Dedifferentiated amniotic fluid mesenchymal stem cell (primary cell): ENCODE results near the gene KAZN.
A peak's percentile ranks its signal among the peaks of the same experiment; 100 is the strongest.
"Not testable (repeated sequence)": the region's sequence is repeated elsewhere in the genome, so short reads cannot be mapped to it uniquely, and the experiment has no call there.

Experiments used
- DNase-seq: peaks from one replicate; pipeline ENCODE4 v3.0.0-alpha.2; 2016; ENCODE audit errors: extremely low spot score

The KAZN gene

GRCh38 chr1:15110867-15111230, 512.4 kb downstream of the KAZN start:
- no peak for DNase-seq

- DNase-seq: no peak
Observed at GRCh38 chr1:15113146-15113545, 514.7 kb downstream of the KAZN start.

- no peak for DNase-seq
Observed at GRCh38 chr1:15114884-15115283, 516.4 kb downstream of the KAZN start.

GRCh38 chr1:15115542-15116330, 517.3 kb downstream of the KAZN start:
- DNase-seq: no peak

DNA sequence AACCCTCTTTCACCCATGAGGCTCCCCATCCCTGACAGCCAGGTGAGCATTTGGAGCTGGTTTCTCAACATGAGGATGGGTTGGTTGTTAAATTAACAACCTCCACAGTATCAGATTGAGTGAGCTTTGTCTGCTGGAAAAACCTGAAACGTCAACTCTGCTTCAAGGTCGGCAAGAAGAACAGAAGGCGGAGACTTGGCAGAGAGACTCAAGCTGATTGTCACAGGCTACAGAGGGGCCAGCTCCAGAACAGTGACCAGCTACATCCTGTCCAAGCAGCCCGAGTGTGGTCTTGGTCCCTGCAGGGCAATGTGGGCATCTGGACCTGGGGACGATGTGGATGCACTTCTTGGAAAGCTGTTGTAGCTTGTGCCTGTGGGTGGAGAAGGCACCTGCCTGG, 518.5 kb downstream of the KAZN start:
- no peak for DNase-seq

DNA sequence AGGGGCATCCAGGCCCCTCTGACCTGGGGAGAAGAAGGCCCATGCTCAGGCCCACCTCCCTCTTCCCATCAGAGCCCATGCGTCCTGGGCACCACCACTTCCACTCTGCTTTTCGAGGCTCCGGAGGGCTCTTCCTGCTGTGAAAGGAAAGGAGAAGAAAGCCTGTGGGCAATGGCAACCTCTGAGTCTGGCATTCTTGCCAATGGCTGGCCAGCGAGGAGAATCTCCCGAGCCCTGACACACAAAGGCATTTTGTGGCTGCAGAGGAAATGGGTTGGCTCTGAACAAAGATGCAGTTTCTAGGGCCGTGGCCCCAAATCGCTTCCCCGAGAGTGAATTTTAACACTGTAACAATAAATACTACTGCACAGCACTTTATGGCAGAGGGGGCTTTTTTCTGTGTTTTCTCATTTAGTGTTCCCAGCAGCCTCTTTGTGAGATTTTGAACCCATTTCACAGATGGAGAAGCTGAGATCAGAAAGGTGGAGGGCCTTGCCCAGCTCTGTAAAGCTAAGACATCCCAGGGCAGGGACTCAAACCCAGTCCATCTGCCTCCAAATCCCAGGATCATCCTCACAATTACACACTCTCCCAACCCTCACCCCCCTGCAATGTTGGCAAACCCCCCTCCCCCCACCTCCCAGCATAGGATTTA, 519.3 kb downstream of the KAZN start:
- DNase-seq: no peak

DNA sequence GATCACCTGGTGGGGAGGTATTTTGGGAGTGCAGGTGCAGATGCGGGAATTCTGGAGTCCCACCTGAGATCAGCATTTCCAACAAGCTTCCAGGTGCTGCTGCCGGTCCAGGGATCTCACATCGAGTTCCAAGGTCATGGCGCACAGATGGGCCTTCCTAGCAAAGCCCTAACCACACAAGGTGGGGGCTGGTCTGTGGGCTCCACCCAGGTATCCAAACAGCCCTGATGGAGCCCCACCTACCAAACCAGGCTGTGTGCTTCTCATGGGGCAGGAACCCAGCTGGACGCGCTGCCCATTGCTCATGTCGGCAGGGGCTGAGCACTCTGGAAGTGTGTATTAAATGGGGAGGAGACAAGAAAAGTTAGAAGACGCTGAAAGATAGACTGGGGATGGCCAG, 520.1 kb downstream of the KAZN start:
- no peak for DNase-seq

DNA sequence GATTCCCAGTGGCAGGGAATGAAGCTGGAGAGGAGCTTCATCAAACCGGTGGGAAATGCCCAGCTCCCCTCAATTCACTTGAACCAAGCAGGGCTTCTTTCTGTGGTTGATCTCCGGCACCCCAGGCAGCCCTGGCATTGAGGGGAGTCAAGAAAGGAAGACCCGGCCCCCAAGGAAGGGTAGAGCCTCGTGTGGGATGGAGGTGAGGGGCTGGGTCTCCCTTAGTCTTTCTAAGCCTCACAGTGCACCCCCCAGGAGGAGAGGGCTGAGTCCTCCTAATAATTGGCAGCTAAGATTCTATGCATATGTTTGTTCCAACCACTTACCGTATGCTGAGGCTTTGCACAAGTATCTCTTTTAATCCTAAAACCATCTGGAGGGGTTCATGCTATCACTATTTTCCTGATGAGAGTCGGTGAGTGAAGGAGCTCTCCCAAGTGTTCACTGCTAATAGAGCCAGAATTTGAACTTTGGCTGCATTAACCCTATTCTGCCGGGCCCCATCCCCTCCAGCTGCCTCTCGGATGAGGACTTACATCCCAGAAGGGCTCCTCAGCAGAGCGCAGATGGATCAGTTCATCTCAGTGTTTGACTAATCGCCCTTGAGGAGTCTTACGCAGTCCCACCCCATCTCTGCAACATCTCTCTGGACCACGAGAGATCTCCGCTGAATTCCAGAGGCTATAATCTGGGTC, 521.9 kb downstream of the KAZN start:
- no peak for DNase-seq

DNA sequence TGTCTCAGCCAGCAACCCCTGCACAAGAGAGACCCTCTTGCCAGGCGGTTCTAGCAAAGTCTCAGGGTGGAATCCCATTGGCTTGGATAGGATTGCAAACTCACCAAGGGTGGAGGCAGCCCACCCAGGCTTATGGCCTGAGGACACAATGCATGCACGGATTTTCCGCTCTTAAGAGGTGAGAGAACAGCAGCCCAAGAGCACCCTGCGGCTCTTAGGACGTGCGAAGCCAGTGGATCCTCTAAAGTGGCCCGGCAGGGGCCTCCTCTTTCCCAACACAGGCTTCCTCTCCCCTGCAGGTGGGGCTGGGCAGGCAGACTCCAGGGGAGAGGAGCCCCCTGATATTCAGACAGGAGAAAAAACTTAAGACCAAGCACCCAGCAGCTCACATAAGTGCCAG, 523.8 kb downstream of the KAZN start:
- DNase-seq: no peak

- DNase-seq: no peak
Observed at GRCh38 chr1:15123270-15123669, 524.8 kb downstream of the KAZN start.

GRCh38 chr1:15123925-15124324, 525.4 kb downstream of the KAZN start:
- no peak for DNase-seq

DNA sequence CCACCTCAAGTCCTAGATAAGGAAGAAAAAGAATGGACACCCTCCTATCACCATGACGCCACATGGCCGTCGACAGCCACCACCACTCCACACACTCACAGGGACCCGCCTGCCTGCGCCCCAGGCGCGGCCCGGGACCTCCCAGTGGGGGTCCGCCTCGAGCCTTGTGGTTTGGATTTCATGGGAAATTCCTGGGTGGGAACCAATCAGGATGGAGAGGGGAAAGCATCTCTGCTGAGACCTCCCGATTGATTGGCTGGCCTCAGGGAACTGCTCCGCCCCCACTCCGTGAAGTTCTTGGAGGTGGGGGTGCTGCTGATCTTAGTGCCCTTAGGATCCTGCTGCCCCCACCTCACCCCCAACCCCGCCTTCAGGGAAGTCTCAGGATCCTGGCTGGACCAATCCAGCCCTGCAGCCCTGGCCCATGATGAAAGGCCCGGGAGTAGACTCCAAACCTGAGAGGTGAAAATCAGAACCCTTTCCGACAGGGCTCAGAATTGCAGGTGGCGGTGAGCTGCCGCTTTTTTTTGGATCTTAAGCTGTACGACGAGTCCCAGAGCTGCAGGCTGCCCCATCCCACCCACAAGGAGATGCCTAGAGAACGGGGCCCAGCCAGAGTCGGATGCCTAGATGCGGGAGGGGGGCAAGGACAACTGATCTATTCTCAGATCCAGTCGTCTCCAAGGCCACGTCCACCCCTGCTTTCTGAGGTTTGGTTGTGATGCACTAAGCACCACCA, 526.0 kb downstream of the KAZN start:
- DNase-seq: no peak

- no peak for DNase-seq
Observed at GRCh38 chr1:15125101-15125745, 526.7 kb downstream of the KAZN start.

DNA sequence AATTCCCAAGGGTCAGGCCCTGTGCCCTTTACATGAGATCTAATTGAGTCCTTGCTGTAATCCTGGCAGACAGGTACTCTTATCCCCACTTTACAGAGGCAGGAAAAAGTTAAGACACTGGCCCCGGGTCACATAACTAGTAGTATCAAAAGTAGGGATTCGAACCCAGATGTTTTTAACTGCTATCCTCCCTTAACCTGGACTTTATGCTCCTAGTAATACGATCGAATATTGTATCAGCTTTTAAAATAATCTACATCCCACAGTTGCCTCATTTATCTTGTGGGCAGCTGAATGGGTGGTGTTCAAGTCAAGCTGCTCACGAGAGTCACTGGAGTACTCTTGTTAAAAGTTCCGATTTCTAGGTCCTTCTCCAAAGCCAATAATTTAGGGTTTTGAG, 529.6 kb downstream of the KAZN start:
- no peak for DNase-seq

DNA sequence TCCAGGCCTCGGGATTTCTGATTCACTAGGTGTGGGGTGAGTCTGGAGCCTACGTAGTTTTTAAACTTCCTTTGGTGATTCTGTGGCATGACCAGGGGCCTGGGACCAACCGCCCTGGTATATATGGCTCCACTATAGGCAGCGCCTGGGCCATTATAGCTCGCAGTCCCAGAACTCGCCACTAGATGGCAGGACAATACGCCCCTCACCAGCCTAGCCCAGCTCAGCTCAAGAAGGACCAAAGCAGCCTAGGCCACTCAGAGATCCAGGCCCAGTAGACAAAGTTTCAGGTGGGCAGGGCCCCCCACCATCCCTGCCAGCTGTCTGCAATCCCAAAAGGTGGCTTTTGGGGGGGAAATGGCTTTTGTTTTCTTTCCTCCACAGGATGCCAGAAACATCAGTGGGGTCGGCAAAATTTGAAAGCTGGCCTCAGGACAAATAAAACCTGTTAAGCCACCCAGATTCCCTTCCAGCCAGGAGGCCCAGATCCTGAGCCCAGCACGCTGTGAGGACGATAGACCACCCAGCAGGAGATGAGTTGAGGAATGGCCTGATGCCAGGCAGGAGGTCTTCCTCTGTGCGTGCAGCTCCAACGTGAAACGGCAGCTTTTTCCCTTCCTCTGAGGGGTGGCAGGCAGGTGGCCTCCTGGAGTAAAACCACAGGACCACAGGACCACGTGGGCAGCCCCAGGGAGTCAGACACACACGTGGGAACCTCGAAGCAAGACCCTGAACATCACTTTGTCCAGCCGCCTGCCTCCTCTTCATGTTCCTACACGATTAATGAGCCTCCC, 530.2 kb downstream of the KAZN start:
- DNase-seq: peak; percentile 66

GRCh38 chr1:15129944-15130343, 531.5 kb downstream of the KAZN start:
- DNase-seq: no peak

DNA sequence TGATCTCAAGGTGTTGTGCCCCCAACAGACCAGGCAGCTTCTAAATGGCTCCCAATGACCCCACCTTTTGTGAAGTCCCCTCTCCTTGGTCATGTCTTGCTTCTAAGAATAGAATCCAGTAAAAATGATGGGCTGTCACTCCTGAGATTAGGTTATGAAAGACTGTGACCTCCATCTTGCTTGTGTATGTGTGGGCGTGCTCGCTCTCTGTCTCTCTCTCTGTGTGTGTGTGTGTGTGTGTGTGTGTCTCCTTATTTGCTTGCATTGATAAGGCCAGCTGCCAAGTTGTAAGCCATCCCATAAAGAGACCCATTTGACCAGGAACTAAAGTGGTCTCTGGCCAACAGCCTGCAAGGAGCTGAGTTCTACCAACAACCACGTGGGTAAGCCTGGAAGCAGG, 532.1 kb downstream of the KAZN start:
- no peak for DNase-seq

DNA sequence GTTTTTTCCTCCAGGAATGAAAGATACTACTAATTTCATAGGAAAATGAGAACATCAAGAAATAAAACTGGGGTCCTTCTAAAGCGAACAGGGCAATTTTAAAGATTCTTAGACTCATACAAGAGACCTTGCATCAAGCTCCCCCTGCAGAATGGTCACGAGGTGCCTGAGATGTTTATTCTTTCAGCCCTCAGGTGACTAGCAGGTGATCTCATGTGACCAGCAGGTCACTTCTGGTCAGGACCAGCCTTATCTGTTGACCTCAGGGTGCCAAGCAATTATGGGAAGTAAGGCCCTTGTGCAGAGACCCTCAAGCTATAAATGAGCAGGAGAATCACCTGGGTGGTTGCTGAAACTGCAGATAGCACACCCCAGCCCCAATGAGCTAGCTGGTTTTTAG, 534.5 kb downstream of the KAZN start:
- no peak for DNase-seq

- no peak for DNase-seq
Observed at GRCh38 chr1:15134285-15134684, 535.8 kb downstream of the KAZN start.

GRCh38 chr1:15135604-15136003, 537.1 kb downstream of the KAZN start:
- DNase-seq: not testable (repeated sequence)

DNA sequence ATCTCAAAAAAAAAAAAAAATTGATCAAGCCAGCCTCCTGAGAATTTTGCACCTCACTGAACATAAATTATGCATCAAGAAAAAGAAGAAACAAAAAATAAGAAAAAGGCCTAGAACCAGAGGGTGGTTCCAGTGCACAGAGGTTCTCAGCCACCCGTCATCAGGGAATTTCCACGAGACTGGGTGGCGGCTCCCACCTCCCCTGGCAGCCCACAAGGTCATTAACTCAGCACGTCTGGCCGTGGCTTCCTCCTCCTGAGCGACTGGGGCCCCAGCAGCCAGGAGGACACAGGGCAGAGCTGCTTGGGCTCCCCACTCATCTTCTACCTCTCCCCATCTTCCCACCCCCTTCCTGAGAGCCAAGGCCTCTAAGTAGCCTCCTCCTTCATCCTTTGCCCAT, 539.3 kb downstream of the KAZN start:
- no peak for DNase-seq
